Measurements from ENCODE around the gene BUD23.

Gene BUD23

GRCh38 chr7:73742753-73743641 lies 59.6 kb downstream of the BUD23 start:
- no peak for DNase-seq (ENCODE audit: low read depth)

GRCh38 chr7:73746378-73746777 lies 63.0 kb downstream of the BUD23 start:
- no peak for DNase-seq (ENCODE audit: low read depth)
